ENCODE data around the gene ZG16.
"Not testable (repeated sequence)": the region's sequence is repeated elsewhere in the genome, so short reads cannot be mapped to it uniquely, and the experiment has no call there.

The ZG16 gene, protein sequence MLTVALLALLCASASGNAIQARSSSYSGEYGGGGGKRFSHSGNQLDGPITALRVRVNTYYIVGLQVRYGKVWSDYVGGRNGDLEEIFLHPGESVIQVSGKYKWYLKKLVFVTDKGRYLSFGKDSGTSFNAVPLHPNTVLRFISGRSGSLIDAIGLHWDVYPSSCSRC

DNA sequence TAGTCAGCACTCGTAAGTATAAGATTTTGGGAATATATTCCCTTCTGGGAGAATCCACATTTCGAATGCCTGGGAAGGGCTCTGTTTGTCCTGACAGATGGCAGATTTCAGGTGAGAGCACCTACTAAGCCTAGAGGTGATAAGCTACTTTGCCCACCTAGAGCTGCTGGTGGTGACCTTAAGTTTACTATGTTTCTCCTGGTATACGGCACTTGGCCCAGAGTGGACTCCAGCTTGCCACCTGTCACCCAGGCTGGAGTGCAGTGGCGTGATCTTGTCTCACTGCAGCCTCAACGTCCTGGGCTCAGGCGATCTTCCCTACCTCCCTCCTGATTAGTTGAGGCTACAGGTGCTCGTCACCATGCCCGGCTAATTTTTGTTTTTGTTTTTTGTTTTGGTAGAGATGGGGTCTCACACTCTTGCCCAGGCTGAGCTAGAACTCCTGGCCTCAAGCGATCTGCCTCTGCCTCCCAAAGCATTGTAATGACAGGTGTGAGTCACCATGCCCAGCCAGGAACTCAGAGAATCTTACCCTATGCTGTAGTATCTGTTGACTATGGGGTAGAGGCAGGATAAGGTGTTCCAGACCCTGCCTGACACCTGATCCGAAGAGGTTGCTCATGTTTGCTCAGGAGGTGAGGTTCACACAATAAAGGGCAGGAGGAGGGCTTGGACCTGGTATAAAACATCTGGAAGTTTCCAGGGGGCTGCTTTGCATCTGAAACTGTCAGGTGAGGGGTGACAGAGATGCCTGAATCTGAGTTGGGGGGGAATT lies at the start of gene ZG16:
ZG16 (plus strand) TSS at position 681 of the 775 bp plus-strand sequence. CDS start 1,011 bp downstream, outside the sequence.
- no peak for DNase-seq

DNA sequence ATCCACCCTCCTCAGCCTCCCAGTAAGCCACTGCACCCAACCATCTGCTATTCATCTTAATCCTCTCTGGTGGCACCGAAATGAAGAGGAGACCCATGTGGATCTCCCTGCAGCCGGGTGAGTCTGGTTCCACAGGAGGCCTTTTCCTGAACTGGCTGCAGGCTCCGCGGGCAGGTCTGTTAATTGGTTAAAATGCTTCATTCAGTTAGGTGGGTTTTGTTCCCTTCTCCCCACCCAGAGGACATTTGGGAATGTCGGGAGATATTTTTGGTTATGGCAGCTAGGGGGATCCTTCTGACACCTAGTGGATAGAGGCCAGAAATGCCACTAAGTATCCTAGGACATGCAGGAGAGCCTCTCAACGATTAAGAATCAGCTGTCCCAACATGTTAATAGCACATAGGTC lies 48.9 kb upstream of the ZG16 start:
- DNase-seq = peak; percentile 26

DNA sequence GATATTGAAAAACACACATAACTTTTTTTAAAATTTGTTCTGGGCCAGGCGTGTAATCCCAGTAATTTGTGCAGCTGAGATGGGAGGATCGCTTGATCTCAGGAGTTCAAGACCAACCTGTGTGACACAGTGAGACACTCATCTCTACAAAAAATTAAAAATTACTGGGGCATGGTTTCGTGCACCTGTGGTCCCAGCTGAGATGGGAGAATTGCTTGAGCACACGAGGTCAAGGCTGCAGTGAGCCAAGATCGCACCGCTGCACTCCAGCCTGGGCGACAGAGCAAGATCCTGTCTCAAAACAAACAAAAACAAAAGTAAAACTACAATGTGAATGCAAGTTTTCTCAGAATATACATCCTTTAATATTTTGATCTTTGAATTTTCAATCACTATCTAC lies 47.4 kb upstream of the ZG16 start:
- DNase-seq = no peak

DNA sequence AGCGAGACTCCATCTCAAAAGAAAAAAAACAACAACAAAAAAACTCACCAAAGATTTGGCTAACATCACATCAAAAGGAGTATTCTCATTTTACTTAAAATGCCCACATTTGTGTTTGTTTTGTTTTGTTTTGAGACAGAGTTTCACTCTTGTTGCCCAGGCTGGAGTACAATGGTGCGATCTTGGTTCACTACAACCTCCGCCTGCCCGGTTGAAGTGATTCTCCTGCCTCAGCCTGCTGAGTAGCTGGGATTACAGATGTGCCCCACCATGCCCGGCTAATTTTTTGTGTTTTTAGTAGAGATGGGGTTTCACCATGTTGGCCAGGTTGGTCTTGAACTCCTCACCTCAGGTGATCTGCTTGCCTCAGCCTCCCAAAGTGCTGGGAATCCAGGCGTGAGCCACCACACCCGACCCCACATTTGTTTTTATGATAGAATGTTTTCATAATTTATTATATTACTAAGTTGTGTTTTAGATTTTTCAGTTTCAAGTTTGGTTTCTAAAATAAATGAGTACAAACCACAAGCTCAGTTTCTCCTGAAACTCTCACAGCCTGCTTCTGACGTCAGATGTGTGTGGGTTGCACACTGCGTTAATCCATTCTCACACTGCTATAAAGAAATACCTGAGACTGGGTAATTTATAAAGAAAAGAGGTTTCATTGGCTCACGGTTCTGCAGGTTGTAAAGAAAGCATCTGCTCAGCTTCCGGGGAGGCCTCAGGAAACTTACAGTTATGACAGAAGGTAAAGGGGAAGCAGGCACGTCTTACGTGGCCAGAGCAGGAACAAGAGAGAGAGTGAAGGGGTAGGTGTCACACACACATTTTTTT lies 46.1 kb upstream of the ZG16 start:
- DNase-seq = not testable (repeated sequence)

DNA sequence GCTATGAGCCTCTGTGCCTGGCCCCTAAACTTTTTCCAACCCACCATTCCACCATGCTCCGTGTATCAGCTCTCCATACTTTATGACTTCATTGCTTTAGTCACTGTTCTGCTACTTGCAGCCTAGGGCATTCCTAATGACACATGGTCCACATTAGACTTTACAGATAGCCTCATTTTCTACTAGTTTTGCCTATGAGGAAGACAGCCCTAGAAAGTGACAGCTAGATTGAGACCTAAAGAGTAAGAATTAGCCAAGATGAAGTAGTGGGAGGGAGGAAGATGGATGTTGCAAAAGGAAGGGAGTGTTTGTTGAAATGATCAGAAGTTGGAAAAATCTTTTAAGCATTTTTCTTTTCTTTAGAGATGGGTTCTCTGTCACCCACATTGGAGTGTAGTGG lies 43.3 kb upstream of the ZG16 start:
- no peak for DNase-seq

DNA sequence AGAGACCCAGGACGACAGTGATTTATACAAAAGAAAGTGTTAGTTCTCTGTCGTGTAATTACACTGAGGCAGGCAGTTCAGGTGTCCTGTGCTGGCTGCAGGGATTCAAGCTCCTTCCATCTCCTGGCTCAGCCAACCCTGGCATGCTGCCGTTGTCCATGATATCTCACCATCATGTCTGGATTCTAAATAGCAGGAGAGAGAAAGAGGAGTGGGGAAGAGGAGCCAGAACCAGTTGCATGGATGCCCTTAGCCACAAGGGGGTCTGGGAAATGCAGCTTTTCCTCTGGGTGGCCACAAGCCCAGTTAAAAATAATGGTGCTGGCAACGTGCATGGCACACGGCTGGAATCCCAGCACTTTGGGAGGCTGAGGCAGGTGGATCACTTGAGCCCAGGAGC lies 41.9 kb upstream of the ZG16 start:
- no peak for DNase-seq

DNA sequence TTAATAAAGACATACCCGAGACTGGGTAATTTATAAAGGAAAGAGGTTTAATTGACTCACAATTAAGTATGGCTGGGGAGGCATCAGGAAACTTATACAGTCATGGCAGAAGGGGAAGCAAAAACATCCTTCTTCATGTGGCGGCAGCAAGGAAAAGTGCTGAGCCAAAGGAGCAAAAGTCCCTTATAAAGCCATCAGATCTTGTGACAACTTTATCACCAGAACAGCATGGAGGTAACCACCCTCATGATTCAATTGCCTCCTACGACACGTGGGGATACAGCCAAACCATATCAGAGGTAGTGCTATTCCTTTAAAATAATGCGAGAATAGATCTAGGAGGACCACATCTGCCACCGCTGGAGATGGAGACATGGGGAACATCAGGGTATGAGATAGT lies 41.3 kb upstream of the ZG16 start:
- no peak for DNase-seq

DNA sequence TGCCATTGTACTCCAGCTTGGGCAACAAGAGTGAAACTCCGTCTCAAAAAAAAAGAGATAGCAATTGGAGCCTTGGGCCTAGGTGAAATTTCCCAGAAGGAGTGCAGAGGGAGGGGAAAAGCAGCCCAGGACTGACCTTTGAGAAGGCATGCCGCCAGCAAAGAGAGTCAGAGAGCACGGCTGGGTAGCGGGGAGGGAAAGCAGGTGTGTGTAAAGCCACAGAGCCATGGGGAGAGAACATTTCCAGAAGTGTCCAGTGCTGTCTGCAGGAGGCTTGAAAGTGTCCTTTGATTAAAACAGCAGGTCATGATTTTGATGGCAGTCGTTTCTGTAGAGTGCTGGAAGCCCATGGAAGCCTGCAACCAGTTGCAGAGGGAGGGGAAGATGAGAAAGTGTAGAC lies 40.3 kb upstream of the ZG16 start:
- DNase-seq = no peak

DNA sequence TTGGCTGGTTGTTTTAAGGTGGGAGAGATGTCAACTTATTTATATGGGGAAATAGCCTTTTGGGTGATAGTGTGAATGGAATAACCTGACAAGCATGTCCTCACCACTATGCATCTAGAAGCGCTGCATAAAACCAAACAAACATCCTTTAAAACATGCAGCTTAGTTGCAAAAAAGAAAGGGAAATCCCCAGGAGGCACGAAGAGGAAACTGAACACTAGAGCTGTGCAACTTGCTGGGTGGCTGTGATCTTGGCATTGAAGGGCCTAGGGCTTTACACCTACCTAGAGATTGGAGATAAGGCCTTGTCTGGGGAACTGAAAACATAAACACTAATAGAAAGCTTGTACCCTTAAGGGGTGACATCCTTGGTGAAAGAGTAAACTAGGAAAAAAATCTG lies 39.5 kb upstream of the ZG16 start:
- DNase-seq = no peak

DNA sequence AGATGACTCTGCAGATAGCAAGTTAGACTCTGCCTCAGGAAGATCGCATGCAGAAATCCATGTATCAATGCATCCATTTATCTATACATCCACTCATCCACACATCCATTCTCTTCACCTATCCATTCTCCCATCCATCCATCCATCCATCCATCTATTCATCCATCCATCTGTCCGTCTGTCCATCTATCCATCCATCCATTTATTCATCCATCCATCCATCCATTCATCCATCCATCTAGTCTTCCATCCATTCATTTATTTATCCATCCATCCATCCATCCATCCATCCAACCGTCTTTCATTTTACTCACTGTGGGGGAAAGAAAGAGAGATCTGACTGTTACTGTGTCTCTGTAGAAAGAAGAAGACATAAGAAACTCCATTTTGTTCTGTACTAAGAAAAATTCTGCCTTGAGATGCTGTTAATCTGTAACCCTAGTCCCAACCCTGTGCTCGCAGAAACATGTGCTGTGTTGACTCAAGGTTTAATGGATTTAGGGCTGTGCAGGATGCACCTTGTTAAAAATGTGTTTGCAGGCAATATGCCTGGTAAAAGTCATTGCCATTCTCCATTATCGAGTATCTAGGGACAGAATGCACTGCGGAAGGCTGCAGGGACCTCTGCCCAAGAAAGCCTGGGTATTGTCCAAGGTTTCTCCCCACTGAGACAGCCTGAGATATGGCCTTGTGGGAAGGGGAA lies 38.0 kb upstream of the ZG16 start:
- not testable (repeated sequence) for DNase-seq

DNA sequence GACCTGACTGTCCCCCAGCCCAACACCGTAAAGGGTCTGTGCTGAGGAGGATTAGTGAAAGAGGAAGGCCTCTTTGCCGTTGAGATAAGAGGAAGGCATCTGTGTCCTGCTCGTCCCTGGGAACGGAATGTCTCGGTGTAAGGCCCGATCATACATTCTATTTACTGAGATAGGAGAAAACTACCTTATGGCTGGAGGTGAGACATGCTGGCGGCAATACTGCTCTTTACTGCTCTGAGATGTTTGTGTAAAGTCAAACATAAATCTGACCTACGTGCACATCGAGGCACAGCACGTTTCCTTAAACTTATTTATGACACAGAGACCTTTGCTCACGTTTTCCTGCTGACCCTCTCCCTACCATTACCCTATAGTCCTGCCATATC lies 37.4 kb upstream of the ZG16 start:
- DNase-seq = not testable (repeated sequence)

DNA sequence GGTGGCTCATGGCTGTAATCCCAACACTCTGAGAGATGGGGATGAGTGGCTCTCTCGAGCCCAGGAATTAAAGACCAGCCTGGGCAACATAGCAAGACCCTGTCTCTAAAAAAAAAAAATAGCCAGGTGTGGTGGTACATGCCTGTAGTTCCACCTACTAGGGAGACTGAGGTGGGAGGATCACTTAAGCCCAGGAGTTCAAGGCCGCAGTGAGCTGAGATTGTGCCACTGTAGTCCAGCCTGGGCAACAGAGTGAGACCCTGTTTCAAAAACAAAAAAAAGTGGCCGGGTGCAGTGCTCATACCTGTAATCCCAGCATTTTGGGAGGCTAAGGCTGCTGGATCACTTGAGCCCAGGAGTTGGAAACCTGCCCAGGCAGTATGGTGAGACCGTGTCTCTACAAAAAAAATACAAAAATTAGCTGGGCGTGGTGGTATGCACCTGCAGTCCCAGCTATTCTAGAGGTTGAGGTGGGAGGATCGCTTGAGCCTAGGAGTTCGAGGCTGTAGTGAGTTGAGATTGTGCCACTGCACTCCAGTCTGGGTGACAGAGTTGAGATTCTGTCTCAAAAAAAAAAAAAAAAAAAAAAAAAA lies 35.3 kb upstream of the ZG16 start:
- no peak for DNase-seq

DNA sequence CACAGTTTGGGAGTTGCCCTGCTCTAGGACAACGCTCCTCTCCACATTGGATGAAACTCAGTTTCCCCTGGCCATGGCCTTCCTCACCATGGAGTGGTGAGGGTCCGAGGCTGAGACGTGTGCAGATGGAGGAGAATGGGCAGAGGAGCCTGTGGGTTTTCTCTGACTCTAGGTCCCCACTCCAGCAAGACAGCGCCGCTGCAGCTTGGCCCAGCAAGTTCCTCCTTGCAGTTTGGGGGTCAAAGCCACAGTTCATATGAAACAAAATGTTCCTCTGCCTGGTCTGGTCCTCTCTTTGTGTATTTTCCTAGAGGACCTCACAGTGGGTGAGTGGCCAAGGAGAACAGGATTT lies 34.6 kb upstream of the ZG16 start:
- no peak for DNase-seq

DNA sequence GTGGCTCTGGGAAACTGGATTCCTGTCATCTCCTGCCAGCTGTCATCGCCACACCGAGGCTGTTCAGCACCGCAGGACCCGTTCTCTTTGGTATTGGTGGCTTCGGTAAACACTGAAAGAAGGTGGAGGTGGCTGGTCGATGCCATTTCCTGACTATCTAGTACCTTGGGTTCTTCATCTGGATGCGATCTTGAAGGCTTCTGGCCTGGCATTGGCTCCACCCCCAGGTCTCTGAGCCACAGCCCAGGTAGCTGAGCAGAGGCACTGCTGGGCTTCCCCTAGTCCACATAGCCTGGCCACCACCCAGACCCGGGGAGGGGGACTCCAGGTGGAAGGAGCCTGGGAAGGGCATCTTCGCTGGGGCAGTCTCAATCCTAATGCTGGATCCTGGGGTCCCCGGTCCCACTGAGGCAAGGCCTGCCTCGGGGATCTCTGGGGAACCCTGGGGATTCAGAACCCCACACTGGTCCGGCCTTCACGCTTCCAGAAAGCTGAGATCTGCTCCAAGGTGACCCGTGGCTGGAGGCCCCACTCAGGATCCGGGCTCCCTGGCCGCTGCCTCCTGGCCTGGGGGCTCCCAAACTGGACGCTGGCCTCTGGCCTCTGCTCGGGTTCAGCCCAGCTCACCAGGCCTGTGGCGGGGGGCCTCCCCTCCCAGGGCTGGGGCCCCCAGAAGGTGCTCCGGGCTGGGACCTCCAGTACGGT lies 34.1 kb upstream of the ZG16 start:
- no peak for DNase-seq

DNA sequence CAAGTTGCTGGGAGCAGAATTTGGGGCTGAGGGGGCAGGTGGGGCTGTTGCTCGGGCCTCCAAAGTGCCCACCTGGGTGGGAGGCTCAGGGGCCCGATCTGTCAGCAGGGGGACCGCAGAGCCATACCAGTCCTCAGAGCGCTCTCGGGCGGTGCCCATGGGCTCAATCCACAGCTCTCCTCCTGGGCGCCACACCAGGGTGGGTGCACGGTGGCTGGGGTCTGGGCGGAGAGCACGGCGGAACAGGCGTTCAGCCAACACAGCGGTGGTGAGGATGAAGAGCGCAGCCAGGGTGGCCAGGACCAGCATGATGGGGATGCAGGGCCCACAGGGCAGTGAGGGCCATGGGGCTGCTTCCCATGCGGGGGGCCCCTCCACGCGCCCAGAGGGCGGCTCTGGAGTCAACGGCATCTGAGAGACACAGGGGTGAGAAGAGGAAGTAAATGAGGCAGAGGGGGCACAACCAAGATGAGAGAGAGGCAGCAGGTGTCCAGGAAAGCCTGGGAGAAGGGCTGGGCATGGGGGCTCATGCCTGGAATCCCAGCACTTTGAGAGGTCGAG lies 33.4 kb upstream of the ZG16 start:
- no peak for DNase-seq

DNA sequence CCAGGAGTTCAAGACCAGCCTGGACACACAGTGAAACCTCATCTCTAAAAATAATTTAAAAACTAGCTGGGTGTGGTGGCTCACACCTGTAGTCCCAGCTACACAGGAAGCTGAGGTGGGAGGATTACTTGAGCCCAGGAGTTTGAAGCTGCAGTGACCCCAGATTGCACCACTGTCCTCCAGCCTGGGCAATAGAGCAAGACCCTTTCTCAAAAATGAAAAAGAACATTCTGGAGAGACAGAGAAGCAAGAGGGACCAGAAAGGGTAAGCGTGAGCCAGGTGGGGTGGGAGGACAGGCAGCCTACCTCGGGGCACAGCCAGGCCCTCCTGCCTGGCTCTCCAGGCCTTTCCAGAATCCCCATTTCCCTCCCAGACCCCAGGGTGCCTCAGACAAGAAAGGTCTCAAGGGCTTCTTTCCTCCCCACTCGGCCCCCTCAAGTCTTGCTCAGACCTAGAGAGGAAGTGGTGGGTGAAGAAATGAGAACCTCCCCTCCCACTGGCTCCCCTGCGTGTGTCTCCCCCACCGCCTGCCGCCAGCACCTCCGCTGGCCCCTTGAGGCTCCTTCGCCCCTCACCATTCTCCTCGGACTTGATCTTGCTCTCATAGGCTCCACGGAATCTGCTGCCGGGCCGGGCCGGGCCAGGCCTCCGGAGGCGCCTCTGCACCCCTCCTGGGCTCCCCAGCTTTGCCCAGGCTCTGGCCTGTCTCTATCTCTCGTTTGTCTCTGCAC lies 32.8 kb upstream of the ZG16 start:
- no peak for DNase-seq

DNA sequence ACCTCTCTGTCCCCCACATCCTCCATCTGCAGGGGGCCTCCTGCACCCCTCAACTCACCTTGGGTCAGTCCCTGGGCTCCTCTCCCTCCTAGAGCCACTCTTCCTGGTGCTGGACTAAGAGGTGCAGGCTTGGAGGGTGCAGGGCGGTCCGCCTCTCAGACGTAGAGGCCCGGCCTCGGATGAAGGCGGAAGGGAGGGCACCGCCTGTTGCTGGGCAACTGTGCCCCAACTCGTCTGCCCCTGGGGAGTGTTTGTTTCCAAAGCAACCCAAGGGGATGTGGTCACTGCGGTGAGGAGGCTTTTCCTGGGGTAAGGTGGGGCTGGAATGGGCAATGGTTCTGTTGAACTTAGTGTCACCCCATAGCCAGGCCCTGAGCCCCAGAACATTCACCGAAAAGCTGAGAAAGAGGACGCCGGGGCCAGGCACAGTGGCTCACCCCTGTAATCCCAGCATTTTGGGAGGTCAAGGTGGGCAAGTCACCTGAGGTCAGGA lies 32.2 kb upstream of the ZG16 start, which contains the start of gene C16orf54:
C16orf54 (minus strand) TSS at position 138 of the 493 bp plus-strand sequence. CDS start 1,039 bp downstream, outside the sequence.
- peak; percentile 45 for DNase-seq

DNA sequence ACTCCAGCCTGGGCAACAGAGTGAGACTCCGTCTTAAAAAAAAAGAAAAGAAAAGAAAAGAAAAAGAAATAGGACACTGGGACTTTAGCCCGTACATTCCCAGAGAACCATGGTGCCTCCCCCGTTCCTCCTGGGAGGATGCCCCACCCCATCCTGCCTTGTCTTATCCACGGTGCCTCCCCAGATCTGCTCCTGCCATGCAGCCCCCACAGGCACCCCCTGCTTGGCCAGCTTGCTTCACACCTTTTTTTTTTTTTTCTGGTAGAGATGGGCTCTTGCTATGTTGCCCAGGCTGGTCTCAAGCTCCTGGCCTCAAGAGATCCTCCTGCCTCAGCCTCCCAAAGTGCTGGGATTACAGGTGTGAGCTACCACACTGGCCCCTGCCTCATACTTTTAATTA lies 31.5 kb upstream of the ZG16 start:
- DNase-seq = not testable (repeated sequence)

DNA sequence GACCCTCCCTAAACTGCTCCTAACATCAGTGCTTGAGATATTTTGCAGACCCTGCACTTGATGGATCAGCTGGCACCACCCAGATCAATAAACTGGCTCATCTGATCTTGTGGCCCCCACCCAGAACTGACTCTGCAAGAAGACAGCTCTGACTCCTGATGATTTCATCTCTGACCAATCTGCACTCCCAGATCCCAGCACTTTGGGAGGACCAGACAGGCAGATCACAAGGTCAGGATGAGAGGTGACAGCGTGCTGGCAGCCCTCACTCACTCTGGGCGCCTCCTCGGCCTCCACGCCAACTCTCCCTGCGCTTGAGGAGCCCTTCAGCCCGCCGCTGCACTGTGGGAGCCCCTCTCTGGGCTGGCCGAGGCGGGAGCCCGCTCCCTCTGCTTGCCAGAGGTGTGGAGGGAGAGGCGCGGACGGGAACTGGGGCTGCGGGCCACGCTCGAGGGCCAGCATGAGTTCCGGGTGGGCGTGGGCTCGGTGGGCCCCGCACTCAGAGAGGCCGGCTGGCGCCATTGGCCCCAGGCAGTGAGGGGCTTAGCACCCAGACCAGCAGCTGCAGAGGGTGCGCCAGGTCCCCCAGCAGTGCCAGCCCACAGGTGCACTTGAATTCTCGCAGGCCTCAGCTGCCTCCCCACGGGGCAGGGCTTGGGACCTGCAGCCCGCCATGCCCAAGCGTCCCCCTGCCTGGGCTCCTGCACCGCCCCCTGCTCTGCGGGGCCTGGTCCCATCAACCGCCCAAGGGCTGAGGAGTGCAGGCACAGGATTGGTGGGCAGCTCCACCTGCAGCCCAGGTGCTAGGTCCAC lies 29.9 kb upstream of the ZG16 start:
- DNase-seq = no peak

DNA sequence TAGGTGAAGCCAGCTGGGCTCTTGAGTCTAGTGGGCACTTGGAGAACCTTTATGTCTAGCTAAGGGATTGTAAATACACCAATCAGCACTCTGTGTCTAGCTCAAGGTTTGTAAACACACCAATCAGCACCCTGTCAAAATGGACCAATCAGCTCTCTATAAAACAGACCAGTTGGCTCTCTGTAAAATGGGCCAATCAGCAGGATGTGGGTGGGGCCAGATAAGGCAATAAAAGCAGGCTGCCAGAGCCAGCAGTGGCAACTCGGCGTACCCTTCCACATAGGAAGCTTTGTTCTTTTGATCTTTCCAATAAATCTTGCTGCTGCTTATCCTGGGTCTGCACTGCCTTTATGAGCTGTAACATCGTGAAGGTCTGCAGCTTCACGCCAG lies 29.3 kb upstream of the ZG16 start:
- DNase-seq = not testable (repeated sequence)

Data from right hindlimb (tissue), 1 donor.